Right kidney (tissue), 1 donor: ENCODE measurements around the gene QRICH1.

Experiments used
- DNase-seq: peaks from one replicate; pipeline ENCODE4 v3.0.0-alpha.2; 2016

Gene QRICH1

DNA sequence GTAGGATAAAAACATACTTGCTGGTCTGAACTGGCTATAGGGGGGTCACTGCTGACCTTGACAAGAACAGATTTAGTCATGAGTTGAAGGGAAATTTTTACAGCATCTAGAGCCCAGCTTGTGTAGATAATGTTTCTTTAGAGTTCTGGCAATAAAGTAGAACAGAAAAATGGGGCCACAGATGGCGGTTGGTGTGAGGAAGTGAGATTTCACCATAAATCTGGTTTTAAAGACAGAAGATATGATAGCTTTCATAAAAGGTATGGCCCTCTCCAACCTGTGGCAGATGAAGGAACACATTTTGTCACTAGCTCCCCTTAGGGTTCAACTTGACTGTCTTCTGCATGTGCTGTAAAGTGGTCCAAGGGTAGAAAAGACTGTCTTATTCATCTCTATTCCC, 40.3 kb downstream of the QRICH1 start:
- DNase-seq: no peak

DNA sequence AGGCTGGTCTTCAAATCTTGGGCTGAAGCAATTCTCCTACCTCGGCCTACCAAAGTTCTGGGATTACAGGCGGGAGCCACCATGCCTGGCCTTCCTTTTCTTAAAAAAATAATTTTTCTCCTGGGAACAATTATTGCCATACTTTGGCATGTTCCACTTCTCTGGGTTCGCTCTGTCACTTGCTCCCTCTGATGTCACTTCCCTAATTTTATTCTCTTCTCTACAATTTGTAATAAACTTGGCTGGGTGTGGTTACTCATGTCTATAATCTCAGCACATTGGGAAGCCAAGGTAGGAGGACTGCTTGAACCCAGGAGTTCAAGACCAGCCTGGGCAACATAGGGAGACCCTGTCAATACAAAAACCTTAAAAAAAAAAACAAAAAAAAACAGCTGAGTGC, 58.6 kb downstream of the QRICH1 start:
- DNase-seq: no peak

DNA sequence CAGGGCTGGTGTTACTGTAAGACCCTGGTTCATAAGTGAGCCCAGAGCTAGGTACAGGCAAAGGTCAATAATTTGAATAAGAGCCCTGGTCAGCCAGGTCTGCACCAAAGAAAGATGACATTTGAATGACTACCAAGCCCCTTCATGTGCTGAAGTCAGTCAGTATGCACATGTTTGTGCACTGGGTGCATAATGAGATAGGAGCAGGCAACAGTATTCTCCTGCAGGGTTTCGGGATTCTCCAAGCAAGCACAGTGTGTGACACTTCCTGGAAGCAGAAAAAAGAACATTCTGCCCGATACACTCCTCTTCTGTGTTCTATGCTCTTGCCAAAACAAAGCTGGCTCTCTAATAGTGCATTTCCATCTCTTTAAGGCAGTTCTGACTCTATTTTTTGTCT, 59.2 kb downstream of the QRICH1 start:
- DNase-seq: no peak

DNA sequence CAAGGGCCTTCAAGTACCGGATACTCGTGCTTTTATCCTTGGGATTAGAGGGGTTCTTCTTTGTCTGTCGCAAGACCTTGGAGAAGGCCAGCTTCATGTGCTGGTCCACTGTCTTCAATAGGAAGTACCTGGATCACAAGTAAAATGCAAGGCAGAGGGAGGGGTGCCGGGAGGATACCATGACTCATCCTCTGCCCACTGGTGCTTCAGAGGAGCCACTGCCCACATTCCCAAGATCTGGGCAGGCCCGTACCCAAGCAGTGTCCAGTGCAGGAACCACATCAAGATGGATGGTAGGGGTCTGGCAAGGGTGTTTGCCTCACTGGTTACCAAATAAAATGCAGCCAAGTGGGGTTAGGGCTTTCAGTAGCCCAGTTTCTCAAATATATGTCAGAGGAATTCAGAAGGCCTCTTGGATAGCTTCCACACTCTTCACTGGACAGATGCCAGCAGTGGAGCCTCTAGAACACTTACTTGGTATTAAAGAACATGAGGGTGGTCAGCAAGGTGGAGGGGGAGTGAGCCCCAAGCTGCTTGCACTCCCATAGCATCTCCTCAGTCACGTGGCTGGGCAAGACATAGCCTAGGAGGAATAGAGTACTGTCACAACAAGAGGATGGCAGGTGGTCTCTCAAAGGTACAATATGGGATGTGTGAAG, 61.1 kb downstream of the QRICH1 start:
- no peak for DNase-seq

DNA sequence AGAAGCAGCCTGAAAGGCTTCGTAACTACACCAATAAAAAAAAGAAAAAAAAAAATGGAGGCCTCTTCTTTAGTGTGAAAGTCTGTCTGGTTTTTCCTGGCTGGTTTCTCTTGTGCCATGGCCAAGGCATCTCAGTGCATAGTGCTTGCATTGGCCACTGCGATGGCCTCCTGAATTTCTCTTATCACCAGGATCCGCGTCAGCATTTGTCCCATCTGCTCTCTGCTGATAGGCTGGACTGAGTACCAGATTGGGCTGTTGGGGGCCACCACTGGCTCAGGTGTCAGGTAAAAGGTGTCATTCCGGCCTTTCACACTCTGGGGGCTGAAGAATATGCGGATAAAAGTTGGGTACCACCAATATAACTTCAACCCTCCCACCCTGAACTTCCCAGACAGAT, 63.5 kb downstream of the QRICH1 start:
- no peak for DNase-seq

DNA sequence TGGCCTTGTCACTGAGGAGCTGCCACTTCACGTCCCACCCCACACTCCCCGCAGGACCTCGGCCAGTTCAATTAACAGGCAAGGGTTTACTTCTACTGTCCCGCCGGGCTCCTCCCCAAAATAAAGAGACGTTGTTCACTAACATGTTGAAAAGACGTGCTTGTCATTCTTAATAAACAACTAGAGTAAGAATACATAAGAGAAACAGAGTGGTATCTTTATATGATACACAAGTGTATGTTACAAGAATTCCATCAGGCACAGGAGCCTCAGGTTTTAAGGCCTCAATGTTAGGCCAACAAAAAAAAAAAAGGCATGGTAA, 64.3 kb downstream of the QRICH1 start:
- no peak for DNase-seq

DNA sequence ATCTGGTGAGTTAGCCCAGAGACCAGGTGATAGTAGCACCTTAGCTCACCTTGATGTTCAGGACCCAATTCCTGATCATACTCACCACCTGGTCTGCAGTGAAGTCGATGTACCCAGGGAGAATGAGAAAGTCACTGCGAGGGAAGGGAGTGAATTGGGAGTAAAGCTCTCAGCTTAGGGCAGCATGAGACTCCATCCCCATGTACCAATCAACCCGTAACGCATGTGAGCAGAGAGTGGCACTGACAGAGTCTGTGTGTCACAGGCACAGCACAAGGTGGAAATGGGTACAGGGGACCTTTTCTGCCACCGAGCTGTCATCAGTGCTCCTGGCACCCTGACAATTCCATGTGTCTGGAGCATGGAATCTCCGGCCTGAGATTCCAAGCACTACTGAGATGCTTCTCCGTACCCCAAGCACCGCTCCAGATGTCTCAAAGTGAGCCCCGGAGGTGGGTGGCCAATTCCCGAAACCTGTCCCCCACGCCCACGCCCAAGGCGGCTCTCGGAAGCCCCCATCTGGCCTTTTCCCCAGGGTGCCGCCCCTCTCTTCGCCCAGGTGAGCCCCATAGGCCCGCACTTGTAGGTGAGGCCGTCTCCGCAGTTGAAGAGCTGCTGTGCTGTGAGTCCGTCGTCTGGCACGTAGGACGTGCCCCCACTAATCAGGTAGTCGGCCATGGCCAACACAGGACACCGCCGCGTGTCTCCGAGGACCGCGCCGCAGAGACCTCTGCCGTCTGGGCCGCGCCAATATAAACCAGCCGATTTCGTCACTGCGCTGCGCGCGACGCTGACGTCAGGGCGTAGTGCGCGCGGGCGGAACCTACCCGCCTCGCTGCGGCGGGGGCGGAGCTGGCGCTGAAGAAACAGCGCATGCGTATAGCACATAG, 65.0 kb downstream of the QRICH1 start, which contains the start of gene IMPDH2:
Gene IMPDH2 (minus strand): TSS at position 726 of the 890 bp plus-strand sequence. CDS start 48 bp downstream, at position 678.
- peak; percentile 88 for DNase-seq

DNA sequence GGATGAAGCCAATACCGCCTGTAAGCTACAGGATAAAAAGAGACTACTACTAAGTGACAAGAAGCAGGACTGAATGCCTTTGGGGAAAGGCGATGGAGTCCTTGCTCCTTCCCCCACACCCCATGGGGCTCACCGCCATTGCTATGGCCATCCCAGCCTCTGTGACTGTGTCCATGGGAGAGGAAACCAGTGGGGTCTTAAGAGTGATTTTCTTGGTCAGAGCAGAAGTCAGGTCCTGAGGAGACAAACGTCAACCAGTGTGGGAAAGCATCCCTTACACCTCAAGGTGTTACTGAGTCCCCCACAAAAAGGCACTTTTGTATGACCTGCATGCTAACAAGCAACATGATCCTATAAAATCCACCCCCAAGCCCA, 65.6 kb downstream of the QRICH1 start:
- DNase-seq: no peak

DNA sequence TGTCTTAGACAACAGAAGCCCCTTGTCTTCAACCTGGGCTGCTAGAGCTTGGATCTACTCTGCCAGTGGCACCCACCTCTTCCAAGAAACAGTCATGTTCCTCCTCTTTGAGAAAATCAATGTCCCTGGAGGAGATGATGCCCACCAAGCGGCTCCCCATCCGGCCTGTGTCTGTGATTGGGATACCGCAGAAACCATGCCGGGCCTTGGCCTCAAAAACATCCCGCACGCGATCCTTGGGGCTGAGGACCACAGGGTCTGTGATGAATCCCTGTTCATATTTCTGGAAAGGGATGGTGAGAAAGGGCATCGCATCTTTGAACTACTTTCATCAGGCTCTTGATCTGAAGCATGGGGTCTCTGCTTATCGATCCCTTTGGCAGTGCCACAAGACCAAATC, 66.2 kb downstream of the QRICH1 start:
- DNase-seq: no peak

DNA sequence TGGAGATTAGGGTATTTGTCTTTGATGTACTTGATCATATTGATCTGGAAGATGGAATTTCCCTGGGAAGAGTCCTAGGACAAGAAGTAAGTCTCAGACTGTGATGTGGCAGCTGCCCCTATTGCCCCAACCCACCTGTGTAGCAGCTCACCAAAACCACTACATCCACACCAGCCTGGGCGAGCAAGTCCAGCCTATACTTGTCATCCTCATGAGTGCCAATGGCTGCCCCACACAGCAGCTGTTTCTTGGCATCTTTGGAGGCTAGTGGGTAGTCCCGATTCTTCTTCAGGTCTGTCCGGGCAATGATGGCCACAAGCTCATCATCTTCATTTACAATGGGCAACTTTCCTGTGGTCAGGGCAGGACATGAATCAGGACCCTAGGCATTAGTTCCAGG, 67.3 kb downstream of the QRICH1 start:
- no peak for DNase-seq

DNA sequence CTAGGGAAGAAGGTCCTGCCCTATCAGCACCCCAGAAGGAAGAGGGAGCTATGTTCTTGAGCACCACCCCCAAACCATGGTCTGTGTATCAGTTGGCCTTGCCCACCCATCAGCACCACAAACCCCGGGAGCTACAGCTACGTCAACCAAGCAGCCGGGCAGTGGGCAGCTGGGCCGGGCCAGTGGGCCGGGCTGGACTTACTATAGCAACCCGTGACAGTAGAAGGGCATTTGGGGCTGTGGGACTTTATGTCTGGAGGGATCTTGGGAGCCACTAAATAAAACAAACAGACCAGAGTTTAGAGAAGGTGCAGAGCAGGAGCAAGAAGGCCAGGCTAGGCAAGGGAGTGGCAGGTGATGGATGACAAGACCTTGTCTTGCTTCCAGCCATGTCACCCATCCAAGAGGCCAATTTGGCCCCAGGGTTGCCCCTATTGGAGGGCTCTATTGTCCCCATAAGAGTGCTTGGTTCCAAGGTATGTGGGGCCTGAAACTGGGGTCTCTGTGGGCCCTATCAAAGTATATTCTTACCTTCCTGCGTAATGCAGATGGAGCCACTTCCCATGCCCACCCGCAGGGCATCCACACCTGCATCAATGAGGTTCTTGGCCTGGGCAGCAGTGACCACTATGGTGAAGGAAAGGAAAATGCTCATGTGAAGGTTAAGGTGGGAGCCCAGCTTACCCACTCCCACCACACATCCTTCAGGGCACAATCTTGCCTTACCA, 67.9 kb downstream of the QRICH1 start:
- DNase-seq: no peak

DNA sequence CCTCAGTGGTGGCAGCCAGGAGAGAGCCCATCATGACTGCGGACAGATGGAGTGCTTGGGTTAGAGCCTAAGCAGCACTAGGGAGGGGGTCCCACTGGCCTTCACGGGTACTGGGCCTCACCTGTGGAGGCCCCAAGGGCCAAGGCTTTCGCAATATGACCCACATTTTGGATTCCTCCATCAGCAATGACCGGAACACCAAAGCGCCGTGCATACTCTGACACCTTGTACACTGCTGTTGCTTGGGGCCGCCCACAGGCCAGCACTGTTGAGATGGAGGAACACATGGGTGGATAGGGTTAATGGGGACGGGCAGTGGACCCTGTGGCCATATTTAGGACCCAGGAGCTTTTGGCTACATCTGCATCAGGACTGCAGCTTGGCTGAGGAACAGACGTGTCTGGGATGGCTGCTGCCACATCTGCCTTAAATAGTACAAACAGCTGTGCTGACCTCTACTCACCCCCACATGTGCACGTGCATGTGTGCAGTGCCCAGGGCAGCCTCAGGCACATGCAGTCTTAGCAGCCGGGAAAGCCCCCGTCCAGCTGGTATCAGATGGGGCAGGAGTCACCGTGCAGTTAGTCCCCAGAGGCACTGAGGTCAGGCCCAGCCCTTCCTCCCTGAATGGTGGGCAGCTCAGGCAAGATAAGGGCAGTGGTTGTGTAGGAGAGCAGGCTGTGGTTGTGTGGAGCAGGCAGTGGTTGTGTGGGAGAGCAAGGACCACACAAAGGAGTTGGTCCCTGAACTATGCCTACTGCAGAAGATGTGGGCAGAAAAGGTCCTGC, 68.7 kb downstream of the QRICH1 start:
- DNase-seq: no peak

DNA sequence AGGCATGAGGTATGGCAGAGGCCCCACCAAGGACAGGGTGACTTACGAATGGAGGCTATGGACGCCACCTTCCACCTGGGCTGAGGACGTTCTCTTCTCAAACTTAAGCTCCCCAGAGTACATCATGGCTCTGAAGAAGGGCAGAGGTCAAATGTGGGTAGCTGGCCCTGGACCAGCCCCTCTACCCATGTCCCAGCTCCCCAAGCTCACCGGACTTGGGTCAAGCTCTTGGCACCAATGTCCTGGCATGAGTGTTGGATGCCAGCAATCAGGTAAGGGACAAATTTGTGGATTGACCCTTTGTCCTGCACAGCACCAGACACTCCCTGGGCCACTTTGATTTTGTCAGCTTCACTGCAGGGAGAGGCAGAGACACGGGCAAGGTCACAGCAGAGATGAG, 69.4 kb downstream of the QRICH1 start:
- DNase-seq: no peak

DNA sequence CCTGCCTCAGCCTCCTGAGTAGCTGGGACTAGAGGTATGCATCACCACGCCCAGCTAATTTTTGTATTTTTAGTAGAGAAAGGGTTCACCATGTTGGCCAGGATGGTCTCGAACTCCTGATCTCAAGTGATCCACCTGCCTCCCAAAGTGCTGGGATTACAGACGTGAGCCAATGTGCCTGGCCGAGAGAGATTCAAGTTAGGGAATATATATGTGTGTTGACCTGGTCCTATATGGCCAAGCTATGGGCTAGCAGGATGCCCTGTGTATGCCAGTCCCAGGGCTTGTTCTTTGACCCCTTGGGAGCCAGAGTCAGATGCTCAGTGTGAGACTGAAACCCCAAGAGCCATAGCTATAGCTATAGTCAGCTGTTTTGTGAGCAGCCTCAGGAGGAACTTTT, 70.1 kb downstream of the QRICH1 start:
- DNase-seq: no peak

DNA sequence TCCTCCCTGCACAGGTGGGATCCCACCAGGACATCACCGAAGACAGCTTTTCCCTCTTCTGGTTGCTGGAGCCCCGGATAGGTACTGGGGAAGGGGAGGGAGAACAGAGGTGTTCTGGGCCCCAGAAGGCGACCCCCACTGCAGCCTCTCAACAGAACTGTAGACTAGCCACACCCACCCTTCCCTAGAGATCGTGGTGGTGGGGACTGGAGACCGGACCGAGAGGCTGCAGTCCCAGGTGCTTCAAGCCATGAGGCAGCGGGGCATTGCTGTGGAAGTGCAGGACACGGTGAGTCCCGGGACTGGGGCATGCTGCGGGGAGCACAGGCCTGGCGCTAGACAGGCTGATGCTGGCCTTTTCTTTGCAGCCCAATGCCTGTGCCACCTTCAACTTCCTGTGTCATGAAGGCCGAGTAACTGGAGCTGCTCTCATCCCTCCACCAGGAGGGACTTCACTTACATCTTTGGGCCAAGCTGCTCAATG, 71.1 kb downstream of the QRICH1 start:
- no peak for DNase-seq

DNA sequence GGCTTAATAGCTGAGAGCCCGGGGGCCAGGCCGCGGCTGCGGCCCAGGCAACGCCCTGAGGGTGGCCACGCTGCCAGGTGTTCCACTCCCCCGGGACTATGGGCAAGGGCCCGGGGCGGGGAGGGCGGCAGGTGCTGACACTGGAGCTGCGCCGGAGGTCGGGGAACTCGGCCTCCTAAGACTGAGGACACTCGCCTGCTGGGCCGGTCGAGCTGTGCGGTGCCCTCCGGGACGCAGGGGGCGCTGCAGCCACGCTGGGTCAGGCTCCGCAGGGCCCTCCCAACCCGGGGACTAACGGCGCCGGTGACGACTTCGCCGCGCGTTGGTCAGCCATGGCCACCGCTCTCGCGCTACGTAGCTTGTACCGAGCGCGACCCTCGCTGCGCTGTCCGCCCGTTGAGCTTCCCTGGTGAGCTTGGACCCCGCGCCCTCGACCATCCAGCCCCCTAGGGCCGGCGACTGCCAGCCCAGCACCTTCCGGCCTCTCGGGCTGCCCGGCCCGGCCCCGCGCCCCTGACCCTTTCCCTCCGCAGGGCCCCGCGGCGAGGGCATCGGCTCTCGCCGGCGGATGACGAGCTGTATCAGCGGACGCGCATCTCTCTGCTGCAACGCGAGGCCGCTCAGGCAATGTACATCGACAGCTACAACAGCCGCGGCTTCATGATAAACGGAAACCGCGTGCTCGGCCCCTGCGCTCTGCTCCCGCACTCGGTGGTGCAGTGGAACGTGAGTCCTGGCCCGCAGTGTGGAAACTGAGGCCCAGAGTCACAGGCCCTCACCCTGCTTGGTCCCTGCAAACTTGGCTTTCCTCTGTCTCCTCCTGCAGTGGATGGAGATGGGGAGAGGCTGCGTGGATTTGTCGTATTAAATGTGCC, 71.8 kb downstream of the QRICH1 start, which contains the start of gene NDUFAF3:
Gene NDUFAF3 (plus strand): TSS at position 309 of the 875 bp plus-strand sequence. CDS start 24 bp downstream, at position 333.
- no peak for DNase-seq

DNA sequence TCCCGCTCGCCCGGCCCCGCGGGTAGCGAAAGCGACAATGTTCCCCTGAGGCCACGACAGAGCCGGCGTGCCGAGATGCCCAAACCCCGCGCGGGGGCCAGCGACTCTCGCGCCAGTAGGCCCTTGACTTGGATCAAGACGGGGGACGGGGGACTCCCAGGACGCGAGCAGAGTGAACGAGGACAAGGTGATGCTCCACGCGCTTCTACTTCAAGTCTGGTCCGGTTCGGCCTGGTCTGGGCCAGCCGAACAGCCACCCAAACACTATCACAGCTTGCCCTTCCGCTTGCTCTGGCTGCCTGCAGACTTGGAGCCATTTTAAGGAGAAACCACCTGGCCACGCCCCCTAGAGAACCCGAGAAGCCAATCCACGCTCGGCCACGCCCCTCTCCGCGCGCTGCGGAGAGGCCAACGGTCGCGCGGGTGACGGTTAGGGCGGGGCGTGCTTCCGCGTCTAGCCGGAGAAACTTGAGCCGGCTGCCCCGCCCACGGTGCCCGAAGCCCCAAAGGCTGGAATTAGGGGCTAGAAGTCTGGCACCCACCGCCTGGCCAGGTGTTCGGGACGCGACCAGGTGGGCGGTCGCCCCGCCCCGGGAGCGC, 72.6 kb downstream of the QRICH1 start:
- DNase-seq: peak; percentile 98

DNA sequence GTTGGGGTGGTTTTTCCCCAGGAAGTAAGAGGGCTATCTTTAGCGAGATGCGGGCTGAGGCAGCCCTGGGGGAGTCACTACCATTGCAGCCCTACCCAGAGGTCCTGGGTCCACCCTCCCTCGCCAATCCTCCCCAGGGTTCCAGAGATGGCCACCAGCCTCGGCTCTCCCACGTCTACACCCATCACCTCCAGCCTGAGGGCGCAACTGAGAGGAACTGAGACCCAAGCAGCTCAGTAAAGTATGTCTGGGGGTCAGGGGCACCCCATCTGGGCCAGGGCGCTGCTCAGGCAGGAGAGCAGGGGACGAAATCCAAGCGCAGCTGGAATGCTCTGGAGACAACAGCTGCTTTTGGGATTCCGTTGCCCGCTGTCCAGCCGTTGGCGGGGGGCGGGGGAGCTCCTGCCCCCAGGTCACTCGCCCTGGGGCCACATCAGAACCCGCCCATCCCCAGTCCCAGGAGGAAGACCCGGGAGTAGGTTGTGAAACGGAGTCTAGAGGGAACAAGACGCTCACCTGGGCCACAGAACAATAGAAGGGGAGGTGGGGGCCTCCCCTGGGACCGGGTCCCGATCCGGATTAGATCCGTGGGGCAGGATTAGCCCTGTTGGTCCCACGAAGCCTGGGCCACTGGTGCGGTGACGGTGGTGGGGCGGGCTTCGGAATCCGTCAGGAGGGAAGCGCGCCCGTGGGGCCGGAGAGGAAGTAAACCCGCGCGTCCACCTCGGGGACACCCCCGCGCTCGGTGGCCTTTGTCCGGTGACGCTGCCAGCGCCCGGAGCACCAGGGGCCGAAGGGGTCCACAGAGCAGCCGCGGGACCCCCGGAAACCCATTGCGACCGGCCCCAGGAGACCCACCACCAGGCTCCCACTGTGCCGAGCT, 73.3 kb downstream of the QRICH1 start:
- DNase-seq: peak; percentile 62

DNA sequence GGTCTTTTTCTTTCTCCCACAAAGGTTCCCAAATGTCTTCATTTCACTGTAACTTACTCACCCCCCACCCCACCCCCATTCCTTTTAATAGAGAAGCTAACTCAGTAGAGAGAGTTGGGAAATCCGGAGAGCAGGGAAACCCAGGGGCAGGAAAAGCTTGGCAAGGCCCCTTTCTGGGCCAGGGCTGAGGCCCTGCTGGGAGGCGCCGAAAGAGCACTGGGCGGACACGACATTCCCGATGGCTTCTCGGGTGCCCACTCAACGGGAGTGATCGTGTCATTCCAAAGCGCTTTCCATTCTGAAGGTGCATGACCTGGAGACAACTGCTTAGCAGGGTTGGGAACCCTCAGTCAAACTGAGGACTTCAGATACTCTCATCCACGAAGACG, 73.9 kb downstream of the QRICH1 start:
- no peak for DNase-seq

DNA sequence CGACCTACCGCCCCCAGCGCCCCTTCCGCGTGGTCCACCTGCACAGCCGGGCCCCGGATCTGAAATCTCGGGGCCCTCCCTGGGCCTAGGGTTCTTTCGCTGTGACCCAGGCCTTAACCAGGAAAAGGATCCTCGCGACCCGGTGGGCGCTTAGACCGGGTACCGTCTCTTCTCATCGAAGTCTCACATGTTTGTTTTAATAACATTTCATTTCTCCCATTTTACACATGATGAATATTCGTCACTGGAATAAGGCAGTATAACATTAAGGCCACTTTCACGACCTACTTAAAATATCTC, 75.2 kb downstream of the QRICH1 start:
- DNase-seq: no peak
